CD4-positive, CD25-positive, alpha-beta regulatory T cell (primary cell): Measurements from ENCODE around the gene SNRPN. TPM values are rescaled to one million over a fixed set of nuclear protein-coding genes. Genes with fewer than 3 reads are reported as not detected.
"Not testable (repeated sequence)": the region's sequence is repeated elsewhere in the genome, so short reads cannot be mapped to it uniquely, and the experiment has no call there.

Source experiments
- ATAC-seq, 2 donors: fragments of 150-1000 bp; cut with Tn5 transposase; one replicate each; pipeline ENCODE4 v1.10.0; 2021; ENCODE audit warnings: low read depth in 2 of 2, moderate number of reproducible peaks in 2 of 2, moderate library complexity in 1 of 2
- DNase-seq, 3 donors: peaks; one replicate each; pipeline versions ENCODE4 v3.0.0 to v3.0.0-alpha.2; 2012 to 2022; ENCODE audit warnings: mixed read lengths in 1 of 3
- H3K27ac ChIP-seq: one replicate; pipeline ENCODE4 v1.7.0; 2013; ENCODE audit warnings: mild to moderate bottlenecking, low read length; ENCODE audit not compliant: insufficient read depth, poor library complexity, severe bottlenecking
- H3K27me3 ChIP-seq: one replicate; pipeline ENCODE4 v1.7.0; 2013; ENCODE audit warnings: low read length; ENCODE audit not compliant: control insufficient read depth, insufficient read depth
- H3K36me3 ChIP-seq: one replicate; pipeline ENCODE4 v1.7.0; 2013; ENCODE audit warnings: mild to moderate bottlenecking, low read length, moderate library complexity; ENCODE audit not compliant: control insufficient read depth, insufficient read depth
- H3K4me1 ChIP-seq: 2 replicates; pipeline ENCODE4 v1.7.0; 2013; ENCODE audit warnings: mild to moderate bottlenecking, low read length; ENCODE audit not compliant: insufficient read depth, control insufficient read depth, poor library complexity, severe bottlenecking
- H3K4me3 ChIP-seq: one replicate; pipeline ENCODE4 v1.7.0; 2013; ENCODE audit warnings: low read depth, mild to moderate bottlenecking, low read length, moderate library complexity
- H3K9me3 ChIP-seq, 2 experiments: 1 replicate in 1 of 2; 2 replicates in 1 of 2; pipeline ENCODE4 v1.7.0; 2013; ENCODE audit warnings: low read length in 2 of 2, mild to moderate bottlenecking in 1 of 2, moderate library complexity in 1 of 2; ENCODE audit not compliant: control insufficient read depth in 2 of 2
- H3K27ac Mint-ChIP-seq, 3 donors: one replicate each; pipeline ENCODE4 v1.8.0; 2020 to 2022; ENCODE audit warnings: mild to moderate bottlenecking in 3 of 3, mixed read lengths in 3 of 3, moderate library complexity in 2 of 3
- H3K27me3 Mint-ChIP-seq: one replicate; pipeline ENCODE4 v1.8.0; 2022; ENCODE audit warnings: mild to moderate bottlenecking, mixed read lengths
- H3K36me3 Mint-ChIP-seq: one replicate; pipeline ENCODE4 v1.8.0; 2020; ENCODE audit warnings: mixed read lengths
- H3K4me1 Mint-ChIP-seq, 4 donors: one replicate each; pipeline ENCODE4 v1.8.0; 2020 to 2022; ENCODE audit warnings: mixed read lengths in 4 of 4, mild to moderate bottlenecking in 1 of 4
- H3K4me3 Mint-ChIP-seq, 4 donors: one replicate each; pipeline ENCODE4 v1.8.0; 2020 to 2022; ENCODE audit warnings: mild to moderate bottlenecking in 4 of 4, mixed read lengths in 4 of 4, moderate library complexity in 3 of 4
- H3K9me3 Mint-ChIP-seq, 7 donors: one replicate each; pipeline ENCODE4 v1.8.0; 2020 to 2022; ENCODE audit warnings: mixed read lengths in 7 of 7, mild to moderate bottlenecking in 3 of 7, moderate library complexity in 2 of 7
- polyA plus RNA-seq, 4 donors: library from polyadenylated mRNA; unstranded; fragments of 300-500 nt; fragmentation: Illumina TruSeq; gene quantifications; one replicate each; pipeline ENCODE4 v1.2.3, GENCODE V29; 2021
- total RNA-seq: library from RNA; stranded (reverse); gene quantifications from one replicate; pipeline ENCODE4 v1.2.3, GENCODE V29; 2022

Gene SNRPN
- total RNA-seq (92.9 TPM), polyA plus RNA-seq (100 to 1,000 TPM; 356 to 388 (median 371) TPM)

GRCh38 chr15:24954783-24955530, at the start of gene SNRPN, which contains the start of gene SNURF:
Gene SNRPN (plus strand): TSS chr15:24954987. CDS start chr15:24974454, 19,467 bp downstream.
Gene SNURF (plus strand): TSS chr15:24954987. CDS start chr15:24955049, 62 bp downstream.
- H3K9me3 ChIP-seq = peaks cover 0 to 8% of the 10 kb centered on the region in 2 experiments
- H3K4me3 ChIP-seq = peak within 1 kb of the TSS; percentile 97
- peaks cover 7% of the 10 kb centered on the region for H3K36me3 Mint-ChIP-seq
- H3K27me3 ChIP-seq = no peaks in the 10 kb centered on the region
- H3K36me3 ChIP-seq = no peaks in the 10 kb centered on the region
- H3K27ac ChIP-seq = peak within 1 kb of the TSS; percentile 81
- peak within 1 kb of the TSS; percentile 97 to 98 (median 98) for H3K27ac Mint-ChIP-seq
- peaks cover 0 to 14% (median 4%) of the 10 kb centered on the region in 7 donors for H3K9me3 Mint-ChIP-seq
- H3K27me3 Mint-ChIP-seq = no peaks in the 10 kb centered on the region
- DNase-seq = peak; percentile 26 to 66 (median 54)
- peak; percentile 32 to 41 for ATAC-seq
- peaks cover 5 to 22% (median 11%) of the 10 kb centered on the region in 4 donors for H3K4me1 Mint-ChIP-seq
- H3K4me1 ChIP-seq = peaks cover 5% of the 10 kb centered on the region
- H3K4me3 Mint-ChIP-seq = peak within 1 kb of the TSS; percentile 93 to 98 (median 96)

- Histone ChIP-seq H3K27ac (no peak overlapping the region), H3K27me3 (no peaks in the 10 kb centered on the region), H3K4me3 (no peak overlapping the region), H3K9me3 (peaks cover 4 to 12% of the 10 kb centered on the region in 2 experiments), H3K36me3 (no peaks in the 10 kb centered on the region), H3K4me1 (no peaks in the 10 kb centered on the region)
- ATAC-seq (no peak), DNase-seq (peak in 2 of 3 donors; percentile 3 to 16)
- Mint-ChIP-seq H3K27me3 (no peaks in the 10 kb centered on the region), H3K36me3 (no peaks in the 10 kb centered on the region), H3K4me3 (no peak overlapping the region), H3K4me1 (peaks cover 0 to 4% (median 0%) of the 10 kb centered on the region in 4 donors), H3K27ac (no peak overlapping the region), H3K9me3 (peaks cover 0 to 35% (median 14%) of the 10 kb centered on the region in 7 donors)
These were observed 38.3 kb upstream of the SNRPN start for GRCh38 chr15:24916305-24917009.

GRCh38 chr15:24917431-24917830, 37.4 kb upstream of the SNRPN start:
- peaks cover 0 to 4% (median 0%) of the 10 kb centered on the region in 4 donors for H3K4me1 Mint-ChIP-seq
- Histone ChIP-seq H3K27ac (no peak overlapping the region), H3K27me3 (no peaks in the 10 kb centered on the region), H3K4me1 (no peaks in the 10 kb centered on the region), H3K9me3 (peaks cover 5 to 9% of the 10 kb centered on the region in 2 experiments), H3K4me3 (no peak overlapping the region), H3K36me3 (no peaks in the 10 kb centered on the region)
- no peak for DNase-seq
- no peak overlapping the region for H3K4me3 Mint-ChIP-seq
- no peak overlapping the region for H3K27ac Mint-ChIP-seq
- no peaks in the 10 kb centered on the region for H3K36me3 Mint-ChIP-seq
- no peak for ATAC-seq
- peaks cover 0 to 32% (median 14%) of the 10 kb centered on the region in 7 donors for H3K9me3 Mint-ChIP-seq
- no peaks in the 10 kb centered on the region for H3K27me3 Mint-ChIP-seq

GRCh38 chr15:24919446-24919845, 35.3 kb upstream of the SNRPN start:
- Histone ChIP-seq H3K27ac (no peak overlapping the region), H3K36me3 (no peaks in the 10 kb centered on the region), H3K27me3 (no peaks in the 10 kb centered on the region), H3K9me3 (peaks cover 6 to 9% of the 10 kb centered on the region in 2 experiments), H3K4me1 (no peaks in the 10 kb centered on the region), H3K4me3 (no peak overlapping the region)
- ATAC-seq = no peak
- H3K4me3 Mint-ChIP-seq = no peak overlapping the region
- H3K36me3 Mint-ChIP-seq = no peaks in the 10 kb centered on the region
- peaks cover 0 to 22% (median 16%) of the 10 kb centered on the region in 7 donors for H3K9me3 Mint-ChIP-seq
- peaks cover 0 to 4% (median 0%) of the 10 kb centered on the region in 4 donors for H3K4me1 Mint-ChIP-seq
- no peaks in the 10 kb centered on the region for H3K27me3 Mint-ChIP-seq
- no peak overlapping the region for H3K27ac Mint-ChIP-seq
- DNase-seq = no peak

- not testable (repeated sequence) for H3K36me3 Mint-ChIP-seq, H3K9me3 ChIP-seq, H3K36me3 ChIP-seq, H3K27ac Mint-ChIP-seq, H3K4me3 ChIP-seq, DNase-seq, ATAC-seq, H3K4me3 Mint-ChIP-seq, H3K27me3 Mint-ChIP-seq, H3K27me3 ChIP-seq, H3K4me1 Mint-ChIP-seq, H3K27ac ChIP-seq, H3K4me1 ChIP-seq
- peaks cover 0 to 18% (median 8%) of the 10 kb centered on the region in 7 donors for H3K9me3 Mint-ChIP-seq
These were observed 32.0 kb upstream of the SNRPN start for GRCh38 chr15:24922781-24923180.

GRCh38 chr15:24924153-24924552, 30.6 kb upstream of the SNRPN start:
- Histone ChIP-seq H3K36me3 (no peaks in the 10 kb centered on the region), H3K4me3 (no peak overlapping the region), H3K9me3 (peaks cover 3 to 4% of the 10 kb centered on the region in 2 experiments), H3K27ac (no peak overlapping the region), H3K27me3 (no peaks in the 10 kb centered on the region), H3K4me1 (no peaks in the 10 kb centered on the region)
- H3K36me3 Mint-ChIP-seq = no peaks in the 10 kb centered on the region
- no peak overlapping the region for H3K27ac Mint-ChIP-seq
- no peak overlapping the region for H3K4me3 Mint-ChIP-seq
- ATAC-seq (no peak), DNase-seq (no peak)
- no peaks in the 10 kb centered on the region for H3K27me3 Mint-ChIP-seq
- H3K4me1 Mint-ChIP-seq = no peaks in the 10 kb centered on the region
- peaks cover 4 to 28% (median 8%) of the 10 kb centered on the region in 7 donors for H3K9me3 Mint-ChIP-seq

GRCh38 chr15:24924621-24925020, 30.2 kb upstream of the SNRPN start:
- Histone ChIP-seq H3K36me3 (no peaks in the 10 kb centered on the region), H3K27ac (no peak overlapping the region), H3K27me3 (no peaks in the 10 kb centered on the region), H3K9me3 (peaks cover 0 to 4% of the 10 kb centered on the region in 2 experiments), H3K4me1 (no peaks in the 10 kb centered on the region), H3K4me3 (no peak overlapping the region)
- Mint-ChIP-seq H3K27ac (no peak overlapping the region), H3K27me3 (no peaks in the 10 kb centered on the region), H3K4me3 (no peak overlapping the region), H3K4me1 (no peaks in the 10 kb centered on the region), H3K36me3 (no peaks in the 10 kb centered on the region), H3K9me3 (peaks cover 6 to 30% (median 8%) of the 10 kb centered on the region in 7 donors)
- ATAC-seq (no peak), DNase-seq (no peak)
